H1 (cell line): ENCODE data around the gene NTNG2. TPM values are rescaled to one million over a fixed set of nuclear protein-coding genes. Genes with fewer than 3 reads are reported as not detected.

Experiments used
- CTCF ChIA-PET: fragments of 300-600 bp; sonication (Branson Sonifier 250); formaldehyde crosslinking; loops from one replicate; lab custom pipeline; 2021; ENCODE audit not compliant: partially characterized antibody; lab: Charles Lee
- POLR2A ChIA-PET: fragments of 300-600 bp; sonication (Branson Sonifier 250); formaldehyde crosslinking; loops from one replicate; lab custom pipeline; 2021; ENCODE audit warnings: inconsistent platforms; ENCODE audit not compliant: partially characterized antibody; lab: Charles Lee
- DNase-seq, 2 experiments: peaks; one replicate each; pipeline versions ENCODE4 v3.0.0 to v3.0.0-alpha.2; 2010 to 2022; ENCODE audit warnings: low spot score in 2 of 2, low read depth in 1 of 2, mixed read lengths in 1 of 2
- FAIRE-seq: peaks from 2 replicates; lab custom pipeline; 2011; peaks lifted over from hg19 to GRCh38; lab: Jason Lieb, UNC
- H2AFZ ChIP-seq: 2 replicates; pipeline ENCODE4 v1.8.1; 2012; ENCODE audit warnings: low read length, inconsistent platforms
- H2AK5ac ChIP-seq: 2 replicates; pipeline ENCODE4 v1.6.1; 2013; ENCODE audit warnings: low read depth, low read length
- H2BK120ac ChIP-seq: replicated peaks from 2 replicates; pipeline ENCODE3; 2013; ENCODE audit warnings: low read depth, low read length, inconsistent platforms
- H2BK12ac ChIP-seq: 2 replicates; pipeline ENCODE4 v1.6.1; 2013; ENCODE audit warnings: low read depth, low read length
- H2BK15ac ChIP-seq: 2 replicates; pipeline ENCODE4 v1.6.1; 2013; ENCODE audit warnings: low read length
- H2BK20ac ChIP-seq: 2 replicates; pipeline ENCODE4 v1.6.1; 2013; ENCODE audit warnings: low read length
- H2BK5ac ChIP-seq: 2 replicates; pipeline ENCODE4 v1.6.1; 2013; ENCODE audit warnings: low read depth, low read length
- H3K14ac ChIP-seq: 2 replicates; pipeline ENCODE4 v1.6.1; 2013; ENCODE audit warnings: inconsistent platforms; ENCODE audit not compliant: insufficient read length
- H3K18ac ChIP-seq: 2 replicates; pipeline ENCODE4 v1.6.1; 2013; ENCODE audit warnings: low read length; ENCODE audit errors: extremely low read depth
- H3K23ac ChIP-seq: 2 replicates; pipeline ENCODE4 v1.6.1; 2013; ENCODE audit warnings: inconsistent platforms; ENCODE audit not compliant: insufficient read length
- H3K23me2 ChIP-seq: 2 replicates; pipeline ENCODE4 v1.6.1; 2013; ENCODE audit warnings: low read depth, low read length
- H3K27ac ChIP-seq: 2 replicates; pipeline ENCODE4 v1.6.1; 2011; ENCODE audit warnings: low read depth, low read length, inconsistent platforms
- H3K27me3 ChIP-seq, 4 experiments: replicated peaks in 1 of 4; 1 replicate in 1 of 4; 2 replicates in 3 of 4; pipeline versions ENCODE4 v1.6.1 to v1.8.1; 2011 to 2013; ENCODE audit warnings: low read length in 3 of 4, mild to moderate bottlenecking in 3 of 4, inconsistent platforms in 2 of 4, mixed read lengths in 2 of 4, moderate library complexity in 1 of 4; ENCODE audit not compliant: control insufficient read depth in 3 of 4, insufficient read depth in 3 of 4; ENCODE audit errors: extremely low read depth in 1 of 4
- H3K36me3 ChIP-seq, 4 experiments: 2 replicates each; pipeline versions ENCODE4 v1.6.1 to v1.8.1; 2011 to 2013; ENCODE audit warnings: mild to moderate bottlenecking in 4 of 4, low read length in 3 of 4, moderate library complexity in 2 of 4, control low read depth in 1 of 4, inconsistent platforms in 1 of 4; ENCODE audit not compliant: insufficient read depth in 4 of 4, control insufficient read depth in 2 of 4
- H3K4ac ChIP-seq: replicated peaks from 2 replicates; pipeline ENCODE3; 2013; ENCODE audit warnings: low read length, low read depth, mixed read lengths, inconsistent platforms; ENCODE audit not compliant: insufficient read length
- H3K4me1 ChIP-seq, 4 experiments: replicated peaks in 1 of 4; 1 replicate in 1 of 4; 2 replicates in 3 of 4; pipeline versions ENCODE4 v1.6.1 to v1.8.1; 2011 to 2013; ENCODE audit warnings: low read length in 3 of 4, inconsistent platforms in 2 of 4, mixed read lengths in 1 of 4; ENCODE audit not compliant: insufficient read depth in 4 of 4, control insufficient read depth in 3 of 4
- H3K4me2 ChIP-seq, 2 experiments: 2 replicates each; pipeline versions ENCODE4 v1.6.1 to v1.8.1; 2011 to 2013; ENCODE audit warnings: low read depth in 2 of 2, low read length in 2 of 2, control low read depth in 1 of 2, inconsistent platforms in 1 of 2, mild to moderate bottlenecking in 1 of 2; ENCODE audit not compliant: insufficient read depth in 1 of 2
- H3K4me3 ChIP-seq, 4 experiments: fragments of 200-600, 300-600 bp in 1 of 4; sonication (generic), shearing (Covaris generic), sonication (Bioruptor Twin) in 1 of 4; 2 replicates each; pipeline versions ENCODE4 v1.5.1 to v1.8.1; 2011 to 2016; ENCODE audit warnings: low read length in 4 of 4, low read depth in 3 of 4, control low read depth in 2 of 4, inconsistent platforms in 2 of 4, mild to moderate bottlenecking in 2 of 4, mixed read lengths in 1 of 4, moderate library complexity in 1 of 4; ENCODE audit not compliant: insufficient read depth in 2 of 4; ENCODE audit errors: extremely low read depth in 1 of 4
- H3K56ac ChIP-seq: replicated peaks from 2 replicates; pipeline ENCODE3; 2013; ENCODE audit warnings: low read depth, mild to moderate bottlenecking, mixed read lengths, low read length, inconsistent platforms; ENCODE audit not compliant: insufficient read length
- H3K79me1 ChIP-seq: 2 replicates; pipeline ENCODE4 v1.6.1; 2013; ENCODE audit warnings: low read depth, low read length, control low read depth
- H3K79me2 ChIP-seq, 2 experiments: 2 replicates each; pipeline versions ENCODE4 v1.6.1 to v1.8.1; 2012 to 2013; ENCODE audit warnings: low read length in 2 of 2, mild to moderate bottlenecking in 2 of 2, inconsistent platforms in 1 of 2; ENCODE audit not compliant: insufficient read depth in 2 of 2, control insufficient read depth in 1 of 2
- H3K9ac ChIP-seq, 4 experiments: replicated peaks in 1 of 4; 1 replicate in 1 of 4; 2 replicates in 3 of 4; pipeline versions ENCODE4 v1.6.1 to v1.8.1; 2011 to 2013; ENCODE audit warnings: low read depth in 3 of 4, low read length in 3 of 4, control low read depth in 2 of 4, mild to moderate bottlenecking in 2 of 4, moderate library complexity in 2 of 4, inconsistent platforms in 1 of 4; ENCODE audit errors: extremely low read depth in 1 of 4
- H3K9me3 ChIP-seq, 2 experiments: 2 replicates each; pipeline versions ENCODE4 v1.6.1 to v1.8.1; 2012 to 2013; ENCODE audit warnings: mild to moderate bottlenecking in 2 of 2, moderate library complexity in 2 of 2, control low read depth in 1 of 2, inconsistent platforms in 1 of 2, low read depth in 1 of 2, low read length in 1 of 2, mixed read lengths in 1 of 2; ENCODE audit not compliant: insufficient read depth in 2 of 2
- H4K20me1 ChIP-seq, 2 experiments: replicated peaks in 1 of 2; 2 replicates each; pipeline versions ENCODE3 to v1.8.1; 2011 to 2013; ENCODE audit warnings: inconsistent platforms in 2 of 2, low read length in 2 of 2, mild to moderate bottlenecking in 1 of 2; ENCODE audit not compliant: insufficient read depth in 2 of 2, control insufficient read depth in 1 of 2
- H4K5ac ChIP-seq: 2 replicates; pipeline ENCODE4 v1.6.1; 2013; ENCODE audit warnings: low read length, low read depth, mixed read lengths, inconsistent platforms; ENCODE audit not compliant: insufficient read length
- H4K8ac ChIP-seq: 2 replicates; pipeline ENCODE4 v1.8.0; 2013; ENCODE audit warnings: mild to moderate bottlenecking, moderate library complexity, low read length, inconsistent platforms; ENCODE audit not compliant: insufficient read depth; ENCODE audit errors: extremely low read depth
- H4K91ac ChIP-seq: replicated peaks from 2 replicates; pipeline ENCODE3; 2013; ENCODE audit warnings: low read length, mixed read lengths, inconsistent platforms; ENCODE audit not compliant: insufficient read length
- BACH1 ChIP-seq: IDR thresholded peaks from 2 replicates; pipeline ENCODE4 v1.6.1; 2012; ENCODE audit warnings: low read length, improper control_type of control experiment
- CBX5 ChIP-seq: fragments of 300-800, 300-1000 bp; sonication (generic); IDR thresholded peaks from 2 replicates; pipeline ENCODE4 v1.7.1; 2016; ENCODE audit warnings: antibody characterized with exemption, low read length, low read depth
- CBX8 ChIP-seq: fragments of 300-800, 300-1000 bp; sonication (generic); IDR thresholded peaks from 2 replicates; pipeline ENCODE4 v1.7.1; 2016; ENCODE audit warnings: low read depth, low read length, borderline replicate concordance
- CEBPB ChIP-seq: IDR thresholded peaks from 2 replicates; pipeline ENCODE4 v1.6.1; 2012; ENCODE audit warnings: low read depth, low read length
- EP300 ChIP-seq, 2 experiments: IDR thresholded peaks; 1 replicate in 1 of 2; 2 replicates in 1 of 2; pipeline ENCODE4 v1.6.1; 2011 to 2012; ENCODE audit warnings: low read depth in 2 of 2, low read length in 2 of 2, mild to moderate bottlenecking in 2 of 2, borderline replicate concordance in 1 of 2, inconsistent platforms in 1 of 2, moderate library complexity in 1 of 2
- RFX5 ChIP-seq: IDR thresholded peaks from 2 replicates; pipeline ENCODE4 v1.6.1; 2011; ENCODE audit warnings: low read depth, low read length, improper control_type of control experiment, borderline replicate concordance
- RNF2 ChIP-seq: fragments of 200-900, 300-1000 bp; sonication (generic); IDR thresholded peaks from 2 replicates; pipeline ENCODE4 v1.7.1; 2016; ENCODE audit warnings: borderline replicate concordance, low read depth, mild to moderate bottlenecking, antibody characterized with exemption, low read length; ENCODE audit not compliant: poor library complexity, severe bottlenecking; ENCODE audit errors: missing control alignments
- SAP30 ChIP-seq: fragments of 300-600 bp; sonication (generic); IDR thresholded peaks from 2 replicates; pipeline ENCODE4 v1.7.1; 2012; ENCODE audit warnings: low read length, moderate library complexity, mild to moderate bottlenecking, inconsistent platforms; ENCODE audit not compliant: insufficient read depth, insufficient replicate concordance
- SIN3A ChIP-seq, 2 experiments: IDR thresholded peaks in 1 of 2; conservative IDR thresholded peaks in 1 of 2; 2 replicates each; pipeline ENCODE4 v1.6.1; 2011 to 2012; ENCODE audit warnings: low read length in 2 of 2, improper control_type of control experiment in 1 of 2, low read depth in 1 of 2, mild to moderate bottlenecking in 1 of 2
- SUZ12 ChIP-seq: fragments of 200-600 bp; sonication (generic); IDR thresholded peaks from 2 replicates; pipeline ENCODE4 v1.6.1; 2012; ENCODE audit warnings: mild to moderate bottlenecking, inconsistent platforms, low read length, moderate library complexity, mixed read lengths
- WGBS, 2 experiments: shearing (Covaris generic) in 1 of 2; methylation state at CpG; one replicate each; pipeline versions ENCODE4 v1.1.6 to v1.1.7; 2013 to 2015; ENCODE audit warnings: low lambda C conversion rate in 2 of 2, mixed read lengths in 2 of 2, inconsistent platforms in 1 of 2, low coverage in 1 of 2, missing lambda C conversion rate in 1 of 2; ENCODE audit not compliant: insufficient replicate concordance in 2 of 2, insufficient coverage in 1 of 2, insufficient read length in 1 of 2; ENCODE audit errors: extremely low coverage in 1 of 2, missing lambda C conversion rate in 1 of 2; 5-methylcytosine and 5-hydroxymethylcytosine counted together
- polyA plus RNA-seq, 7 experiments: library from polyadenylated mRNA; depleted of rRNA in 3 of 7; stranded (reverse) in 5 of 7; unstranded in 2 of 7; fragments of >200 nt in 5 of 7; fragments of 200-250 nt in 2 of 7; gene quantifications; 1 replicate in 5 of 7; 2 replicates in 1 of 7; 4 replicates in 1 of 7; pipeline versions ENCODE4 v1.2.1 to v1.2.3, GENCODE V29; 2011 to 2013; ENCODE audit warnings: missing spikeins in 2 of 7, mixed read lengths in 2 of 7
- total RNA-seq: library from RNA; stranded (reverse); fragmentation: NEBNext Ultra II Directional; extraction: Animal tissue kit (Norgen Biotek cat#: 25700); gene quantifications from 2 replicates; pipeline ENCODE4 v1.2.1, GENCODE V29; 2021
- TF ChIP-seq, protein P1 (sequence below): IDR thresholded peaks from 2 replicates; pipeline ENCODE4 v1.6.1; 2011; ENCODE audit warnings: low read length, improper control_type of control experiment

NTNG2 gene
- total and polyA plus RNA-seq, 2 of the 8 experiments (the other 6 are each of a cell fraction or from before 2014, with no cell fraction given): 1.4 to 1.5 TPM

DNA sequence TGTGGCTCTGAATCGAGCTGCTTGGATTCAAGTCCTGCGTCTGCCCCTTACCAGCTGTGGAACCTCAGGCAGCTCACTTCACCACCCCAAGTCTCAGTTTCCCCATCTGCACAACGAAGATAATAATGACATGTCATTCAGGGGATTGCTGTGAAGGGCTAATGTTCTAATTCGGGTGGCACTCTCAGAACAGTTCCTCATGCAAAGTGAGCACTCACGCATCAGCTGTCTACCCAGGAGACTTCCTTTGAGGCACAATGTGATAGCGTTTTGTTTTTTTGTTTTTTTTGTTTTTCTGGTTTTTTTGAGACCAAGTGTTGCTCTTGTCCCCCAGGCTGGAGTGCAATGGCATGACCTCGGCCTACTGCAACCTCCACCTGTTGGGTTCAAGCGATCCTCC, 56.4 kb downstream of the NTNG2 start:
- Histone ChIP-seq H3K9ac (no peak overlapping the region), H3K27me3 (no peaks in the 10 kb centered on the region), H3K79me2 (no peaks in the 10 kb centered on the region; a peak in 1 of 4 replicates), H2BK20ac (no peak overlapping the region), H4K91ac (no peak overlapping the region), H4K5ac (no peak overlapping the region), H2AK5ac (no peak overlapping the region), H4K8ac (no peak overlapping the region), H3K27ac (no peak overlapping the region), H2BK120ac (no peak overlapping the region), H2AFZ (no peak overlapping the region), H3K18ac (no peak overlapping the region), H3K4me3 (no peak overlapping the region), H3K9me3 (no peaks in the 10 kb centered on the region), H3K4ac (no peak overlapping the region), H2BK15ac (no peak overlapping the region; the same call in 1 of the 2 replicates), H4K20me1 (no peaks in the 10 kb centered on the region), H2BK12ac (no peak overlapping the region), H2BK5ac (no peak overlapping the region), H3K36me3 (no peaks in the 10 kb centered on the region), H3K4me2 (no peak overlapping the region), H3K23ac (no peak overlapping the region), H3K79me1 (no peaks in the 10 kb centered on the region), H3K23me2 (no peaks in the 10 kb centered on the region), H3K56ac (no peak overlapping the region), H3K4me1 (peaks cover 0 to 8% (median 5%) of the 10 kb centered on the region in 4 experiments; a peak in 6 of 7 replicates), H3K14ac (no peak overlapping the region)
- CTCF ChIA-PET: interaction anchor here (0.6 to 8.3 kb wide), 6 partner anchors 17 to 631 kb away, joined by 3 to 64 read pairs (median 5); no protein-coding TSS in a partner anchor
- DNase-seq (no peak), FAIRE-seq (no peak)
- WGBS, 2 experiments: 88% methylated on average over 8 of the region's 8 CpGs; no CpG with 5 or more reads in 1 of the 2 experiments
- POLR2A ChIA-PET: interaction anchor here (1.0 kb wide), 1 partner anchor 12 kb away, joined by 3 read pairs; no protein-coding TSS in a partner anchor
- TF ChIP-seq BACH1 (no peak), RFX5 (no peak), EP300 (IDR thresholded peaks at IDR 0.05; ENCODE audit: borderline replicate concordance in 1 of 2, low read depth in 2 of 2, low read length in 2 of 2) (no peak), SAP30 (no peak), SUZ12 (no peak), SIN3A (conservative IDR thresholded peaks at IDR 0.05 in 1 of 2, IDR thresholded peaks at IDR 0.05 in 1 of 2; ENCODE audit: low read depth in 1 of 2, low read length in 2 of 2) (no peak), RNF2 (no peak), CBX8 (no peak), CBX5 (no peak), CEBPB (no peak)
- TF ChIP-seq, protein P1, sequence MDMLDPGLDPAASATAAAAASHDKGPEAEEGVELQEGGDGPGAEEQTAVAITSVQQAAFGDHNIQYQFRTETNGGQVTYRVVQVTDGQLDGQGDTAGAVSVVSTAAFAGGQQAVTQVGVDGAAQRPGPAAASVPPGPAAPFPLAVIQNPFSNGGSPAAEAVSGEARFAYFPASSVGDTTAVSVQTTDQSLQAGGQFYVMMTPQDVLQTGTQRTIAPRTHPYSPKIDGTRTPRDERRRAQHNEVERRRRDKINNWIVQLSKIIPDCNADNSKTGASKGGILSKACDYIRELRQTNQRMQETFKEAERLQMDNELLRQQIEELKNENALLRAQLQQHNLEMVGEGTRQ: no peak
